WERI-Rb-1 (cell line): ENCODE data around the gene SIRT3.

Experiments
- DNase-seq: peaks from one replicate; pipeline ENCODE4 v3.0.0-alpha.2; 2020
- H3K27ac ChIP-seq: fragments of 250-450 bp; sonication (Bioruptor Pico); 2 replicates; pipeline ENCODE4 v1.5.1; 2020; ENCODE audit warnings: mild to moderate bottlenecking, moderate library complexity
- H3K27me3 ChIP-seq: fragments of 250-450 bp; sonication (Bioruptor Pico); 2 replicates; pipeline ENCODE4 v1.5.1; 2021; ENCODE audit warnings: mild to moderate bottlenecking, low read depth, moderate library complexity; ENCODE audit not compliant: insufficient read depth, severe bottlenecking
- H3K36me3 ChIP-seq: fragments of 250-450 bp; sonication (Bioruptor Pico); 2 replicates; pipeline ENCODE4 v1.5.1; 2020; ENCODE audit warnings: mild to moderate bottlenecking, moderate library complexity
- H3K4me3 ChIP-seq: 2 replicates; pipeline ENCODE4 v1.5.1; 2011; ENCODE audit warnings: low read depth, mild to moderate bottlenecking, control low read depth, low read length
- H3K9me3 ChIP-seq: fragments of 250-450 bp; sonication (Bioruptor Pico); 2 replicates; pipeline ENCODE4 v1.5.1; 2021; ENCODE audit warnings: mild to moderate bottlenecking, moderate library complexity; ENCODE audit not compliant: severe bottlenecking
- CTCF ChIP-seq: IDR thresholded peaks from 2 replicates; pipeline ENCODE4 v1.5.1; 2011; ENCODE audit warnings: low read depth, mild to moderate bottlenecking, control low read depth, inconsistent platforms, low read length

Gene SIRT3

GRCh38 chr11:211741-212140, 24.4 kb downstream of the SIRT3 start:
- peaks cover 69% of the 10 kb centered on the region for H3K36me3 ChIP-seq
- no peak for DNase-seq
- H3K9me3 ChIP-seq: no peaks in the 10 kb centered on the region
- no peaks in the 10 kb centered on the region for H3K27me3 ChIP-seq
- no peak overlapping the region for H3K27ac ChIP-seq
- no peak overlapping the region for H3K4me3 ChIP-seq
- no peak for TF ChIP-seq CTCF

DNA sequence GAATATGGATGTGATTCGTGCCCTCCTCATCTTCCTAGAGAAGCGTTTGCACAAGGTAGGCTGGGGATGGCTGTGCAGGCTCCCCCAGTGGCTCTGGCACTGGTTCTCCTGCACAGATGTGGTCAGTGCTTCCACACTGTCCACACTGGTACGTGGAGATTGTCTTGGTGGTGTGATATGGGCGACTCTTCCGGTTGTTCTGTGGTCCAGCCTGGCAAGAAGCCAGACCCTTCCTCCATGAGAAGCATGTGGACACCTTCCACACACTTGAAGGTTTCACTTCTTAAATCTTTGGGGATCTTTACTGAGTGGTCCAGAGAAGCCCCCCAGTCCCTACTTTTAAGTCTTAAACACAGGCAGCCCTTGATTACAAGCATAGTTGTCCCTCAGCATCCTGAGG, 24.8 kb downstream of the SIRT3 start:
- H3K9me3 ChIP-seq: no peaks in the 10 kb centered on the region
- H3K27ac ChIP-seq: no peak overlapping the region
- H3K27me3 ChIP-seq: no peaks in the 10 kb centered on the region
- TF ChIP-seq CTCF: no peak
- H3K4me3 ChIP-seq: no peak overlapping the region
- H3K36me3 ChIP-seq: peaks cover 68% of the 10 kb centered on the region
- DNase-seq: no peak

DNA sequence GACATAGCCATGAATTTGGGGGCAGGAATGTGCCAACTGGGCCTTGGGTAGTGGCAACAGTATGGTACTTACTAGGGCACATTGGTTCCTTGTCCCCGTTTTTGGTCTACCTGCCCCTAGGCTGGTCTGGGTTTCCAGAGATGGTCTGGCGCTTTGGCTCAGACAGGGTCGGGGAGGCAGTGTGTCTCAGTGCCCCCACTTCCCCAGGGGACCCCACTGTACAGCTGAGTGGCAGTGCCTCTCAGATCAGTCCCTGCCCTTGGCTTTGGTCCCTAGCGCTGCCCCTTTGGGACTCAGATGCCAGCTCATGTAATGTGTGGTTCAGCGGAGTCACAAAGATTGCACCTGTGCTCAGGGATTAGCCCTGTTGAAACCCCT, 25.4 kb downstream of the SIRT3 start:
- Histone ChIP-seq H3K27ac (no peak overlapping the region), H3K4me3 (no peak overlapping the region), H3K9me3 (no peaks in the 10 kb centered on the region), H3K27me3 (no peaks in the 10 kb centered on the region), H3K36me3 (peaks cover 63% of the 10 kb centered on the region)
- no peak for TF ChIP-seq CTCF
- DNase-seq: no peak

GRCh38 chr11:210122-210802, 25.9 kb downstream of the SIRT3 start:
- DNase-seq: no peak
- H3K27me3 ChIP-seq: no peaks in the 10 kb centered on the region
- no peak overlapping the region for H3K27ac ChIP-seq
- TF ChIP-seq CTCF: no peak
- no peak overlapping the region for H3K4me3 ChIP-seq
- no peaks in the 10 kb centered on the region for H3K9me3 ChIP-seq
- peaks cover 62% of the 10 kb centered on the region for H3K36me3 ChIP-seq

DNA sequence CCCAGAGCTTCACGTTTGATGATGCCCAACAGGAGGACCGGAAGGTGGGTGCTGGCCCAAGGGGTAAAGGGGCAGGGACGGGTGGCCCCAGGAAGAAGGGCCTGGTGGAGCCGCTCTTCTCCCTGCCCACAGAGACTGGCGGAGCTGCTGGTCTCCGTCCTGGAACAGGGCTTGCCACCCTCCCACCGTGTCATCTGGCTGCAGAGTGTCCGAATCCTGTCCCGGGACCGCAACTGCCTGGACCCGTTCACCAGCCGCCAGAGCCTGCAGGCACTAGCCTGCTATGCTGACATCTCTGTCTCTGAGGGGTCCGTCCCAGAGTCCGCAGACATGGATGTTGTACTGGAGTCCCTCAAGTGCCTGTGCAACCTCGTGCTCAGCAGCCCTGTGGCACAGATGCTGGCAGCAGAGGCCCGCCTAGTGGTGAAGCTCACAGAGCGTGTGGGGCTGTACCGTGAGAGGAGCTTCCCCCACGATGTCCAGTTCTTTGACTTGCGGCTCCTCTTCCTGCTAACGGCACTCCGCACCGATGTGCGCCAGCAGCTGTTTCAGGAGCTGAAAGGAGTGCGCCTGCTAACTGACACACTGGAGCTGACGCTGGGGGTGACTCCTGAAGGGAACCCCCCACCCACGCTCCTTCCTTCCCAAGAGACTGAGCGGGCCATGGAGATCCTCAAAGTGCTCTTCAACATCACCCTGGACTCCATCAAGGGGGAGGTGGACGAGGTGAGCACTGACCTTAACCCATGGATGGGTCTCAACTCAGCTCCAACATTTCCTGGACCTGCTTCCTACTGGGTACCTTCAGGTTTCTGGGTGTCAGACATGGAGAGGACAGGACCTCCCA, 26.6 kb downstream of the SIRT3 start:
- peak overlapping the region; percentile 78 for H3K4me3 ChIP-seq
- DNase-seq: no peak
- peak overlapping the region; percentile 92 for H3K27ac ChIP-seq
- H3K9me3 ChIP-seq: no peaks in the 10 kb centered on the region
- no peak for TF ChIP-seq CTCF
- peaks cover 62% of the 10 kb centered on the region for H3K36me3 ChIP-seq
- no peaks in the 10 kb centered on the region for H3K27me3 ChIP-seq
